T-cell (primary cell): ENCODE measurements around the gene TEX51. TPM values are rescaled to one million over a fixed set of nuclear protein-coding genes. Genes with fewer than 3 reads are reported as not detected.

ENCODE experiments used
- ATAC-seq, 4 experiments: fragments of 200-7000 bp in 3 of 4; fragments of 150-1000 bp in 1 of 4; cut with Tn5 transposase; replicated peaks in 1 of 4; 1 replicate in 3 of 4; 2 replicates in 1 of 4; pipeline ENCODE4 v1.10.0; 2021; ENCODE audit warnings: moderate library complexity in 3 of 4, mild to moderate bottlenecking in 2 of 4, moderate number of reproducible peaks in 1 of 4
- CTCF ChIA-PET, 2 donors: fragments of 300-600 bp; sonication (Branson Sonifier 250); formaldehyde crosslinking; loops; one replicate each; lab custom pipeline; 2022; ENCODE audit warnings: antibody characterized with exemption in 2 of 2; lab: Charles Lee
- POLR2A ChIA-PET, 2 donors: fragments of 300-600 bp; sonication (Branson Sonifier 250); formaldehyde crosslinking; loops; one replicate each; lab custom pipeline; 2022; ENCODE audit warnings: antibody characterized with exemption in 2 of 2; lab: Charles Lee
- DNase-seq, 35 experiments: peaks; one replicate each; pipeline versions ENCODE4 v3.0.0 to v3.0.0-alpha.2; 2013 to 2023
- H3K27ac ChIP-seq: one replicate; pipeline ENCODE4 v1.5.1; 2013; ENCODE audit warnings: low read length
- H3K27me3 ChIP-seq, 2 experiments: replicated peaks in 1 of 2; 1 replicate in 1 of 2; 2 replicates in 1 of 2; pipeline versions ENCODE4 v1.6.1 to v1.7.0; 2013; ENCODE audit warnings: low read length in 1 of 2, mixed read lengths in 1 of 2; ENCODE audit not compliant: control insufficient read depth in 2 of 2, insufficient read depth in 2 of 2; ENCODE audit errors: extremely low read depth in 1 of 2
- H3K36me3 ChIP-seq, 2 donors: 1 replicate in 1 of 2; 2 replicates in 1 of 2; pipeline versions ENCODE4 v1.6.1 to v1.7.0; 2013; ENCODE audit warnings: low read length in 1 of 2; ENCODE audit not compliant: control insufficient read depth in 2 of 2, insufficient read depth in 1 of 2; ENCODE audit errors: extremely low read depth in 1 of 2
- H3K4me1 ChIP-seq, 2 experiments: 1 replicate in 1 of 2; 2 replicates in 1 of 2; pipeline versions ENCODE4 v1.6.1 to v1.7.0; 2013; ENCODE audit warnings: low read length in 2 of 2, mixed read lengths in 1 of 2; ENCODE audit not compliant: insufficient read depth in 2 of 2, control insufficient read depth in 1 of 2; ENCODE audit errors: extremely low read depth in 1 of 2
- H3K4me3 ChIP-seq, 2 donors: 1 replicate in 1 of 2; 2 replicates in 1 of 2; pipeline versions ENCODE4 v1.5.1 to v1.7.0; 2013; ENCODE audit warnings: mild to moderate bottlenecking in 2 of 2, low read length in 1 of 2, moderate library complexity in 1 of 2; ENCODE audit not compliant: control insufficient read depth in 1 of 2; ENCODE audit errors: extremely low read depth in 1 of 2
- H3K9me3 ChIP-seq: 2 replicates; pipeline ENCODE4 v1.7.0; 2013
- H3K27ac Mint-ChIP-seq, 2 donors: one replicate each; pipeline ENCODE4 v1.8.0; 2020 to 2021; ENCODE audit warnings: mild to moderate bottlenecking in 2 of 2, mixed read lengths in 2 of 2
- H3K27me3 Mint-ChIP-seq, 2 donors: one replicate each; pipeline ENCODE4 v1.8.0; 2021 to 2022; ENCODE audit warnings: mixed read lengths in 2 of 2
- H3K36me3 Mint-ChIP-seq: one replicate; pipeline ENCODE4 v1.8.0; 2021; ENCODE audit warnings: mixed read lengths
- H3K4me1 Mint-ChIP-seq, 3 donors: one replicate each; pipeline ENCODE4 v1.8.0; 2020 to 2022; ENCODE audit warnings: mixed read lengths in 3 of 3, mild to moderate bottlenecking in 1 of 3
- H3K4me3 Mint-ChIP-seq, 3 donors: one replicate each; pipeline ENCODE4 v1.8.0; 2020 to 2022; ENCODE audit warnings: mild to moderate bottlenecking in 3 of 3, mixed read lengths in 3 of 3, moderate library complexity in 3 of 3
- H3K9me3 Mint-ChIP-seq, 3 donors: one replicate each; pipeline ENCODE4 v1.8.0; 2020 to 2022; ENCODE audit warnings: mixed read lengths in 3 of 3
- WGBS: methylation state at CpG from one replicate; pipeline ENCODE4 v1.1.5; 2013; ENCODE audit warnings: missing lambda C conversion rate; ENCODE audit not compliant: insufficient coverage; 5-methylcytosine and 5-hydroxymethylcytosine counted together
- total RNA-seq, 35 experiments: library from RNA in 6 of 35; stranded (reverse) in 6 of 35; fragments of 120-200 nt in 1 of 35; gene quantifications; one replicate each; pipeline versions ENCODE4 v1.2.1 to v1.2.4 and lab custom pipeline; 2013 to 2026

TEX51 gene
- total RNA-seq, 5 donors from 2014 or later (not counting 1 experiment from before 2014, with no cell fraction given), result not detected

- H3K27ac ChIP-seq, result no peak overlapping the region
- ATAC-seq (no peak), DNase-seq (no peak)
- no peak overlapping the region for H3K4me3 Mint-ChIP-seq
- H3K9me3 Mint-ChIP-seq, result no peaks in the 10 kb centered on the region
- CTCF ChIA-PET, result no interaction called here
- no peaks in the 10 kb centered on the region for H3K4me1 ChIP-seq
- no peak overlapping the region for H3K27ac Mint-ChIP-seq
- H3K4me3 ChIP-seq, result no peak overlapping the region
- no peaks in the 10 kb centered on the region for H3K36me3 Mint-ChIP-seq
- H3K4me1 Mint-ChIP-seq, result no peaks in the 10 kb centered on the region
- H3K27me3 ChIP-seq, result peaks cover 0 to 9% of the 10 kb centered on the region in 2 experiments
- H3K9me3 ChIP-seq, result no peaks in the 10 kb centered on the region
- H3K36me3 ChIP-seq, result no peaks in the 10 kb centered on the region
- H3K27me3 Mint-ChIP-seq, result peaks cover 7 to 10% of the 10 kb centered on the region in 2 donors
- POLR2A ChIA-PET, result no interaction called here
These were observed 5.1 kb upstream of the TEX51 start for GRCh38 chr2:126893606-126894005.

- Histone ChIP-seq H3K36me3 (no peaks in the 10 kb centered on the region), H3K27me3 (peaks cover 0 to 8% of the 10 kb centered on the region in 2 experiments), H3K9me3 (no peaks in the 10 kb centered on the region), H3K27ac (no peak overlapping the region), H3K4me3 (no peak overlapping the region), H3K4me1 (no peaks in the 10 kb centered on the region)
- Mint-ChIP-seq H3K36me3 (no peaks in the 10 kb centered on the region), H3K27ac (no peak overlapping the region), H3K4me3 (no peak overlapping the region), H3K9me3 (no peaks in the 10 kb centered on the region), H3K27me3 (peaks cover 6 to 7% of the 10 kb centered on the region in 2 donors), H3K4me1 (no peaks in the 10 kb centered on the region)
- CTCF ChIA-PET, result no interaction called here
- WGBS, result no CpG with 5 or more reads among the region's 1 CpG
- ATAC-seq, result no peak
- POLR2A ChIA-PET, result no interaction called here
- no peak for DNase-seq
These were observed 4.6 kb upstream of the TEX51 start for GRCh38 chr2:126894082-126894481.

GRCh38 chr2:126894585-126895182 lies 4.0 kb upstream of the TEX51 start:
- Mint-ChIP-seq H3K4me3 (no peak overlapping the region), H3K9me3 (no peaks in the 10 kb centered on the region), H3K36me3 (no peaks in the 10 kb centered on the region), H3K4me1 (no peaks in the 10 kb centered on the region), H3K27me3 (peaks cover 2 to 4% of the 10 kb centered on the region in 2 donors), H3K27ac (no peak overlapping the region)
- Histone ChIP-seq H3K9me3 (no peaks in the 10 kb centered on the region), H3K4me1 (no peaks in the 10 kb centered on the region), H3K27ac (no peak overlapping the region), H3K27me3 (peaks cover 0 to 10% of the 10 kb centered on the region in 2 experiments), H3K36me3 (no peaks in the 10 kb centered on the region), H3K4me3 (no peak overlapping the region)
- WGBS, result 76% methylated on average over 8 of the region's 9 CpGs
- POLR2A ChIA-PET, result no interaction called here
- ATAC-seq (no peak), DNase-seq (no peak)
- CTCF ChIA-PET, result no interaction called here

DNA sequence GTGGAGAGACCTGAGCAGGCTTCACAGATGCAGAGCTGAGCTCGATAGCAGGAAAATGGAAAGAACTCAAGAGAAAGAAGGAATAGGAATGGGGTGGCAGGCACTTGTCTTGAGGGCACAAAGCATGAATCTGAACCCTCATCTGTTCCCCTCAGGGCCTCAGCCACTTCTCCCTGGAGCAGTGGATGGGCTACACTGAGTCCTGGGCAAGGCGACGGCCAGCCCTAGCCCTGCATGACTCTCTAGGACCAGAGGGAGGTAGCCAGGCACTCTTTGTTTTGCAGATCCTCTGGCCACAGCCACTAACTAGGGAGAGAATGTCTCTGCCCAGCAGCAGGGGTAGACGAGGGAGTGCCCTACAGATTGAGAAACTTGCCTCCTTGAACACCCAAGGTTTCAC lies 3.4 kb upstream of the TEX51 start:
- Histone ChIP-seq H3K4me1 (no peaks in the 10 kb centered on the region), H3K4me3 (no peak overlapping the region), H3K27me3 (peaks cover 0 to 9% of the 10 kb centered on the region in 2 experiments), H3K27ac (no peak overlapping the region), H3K9me3 (no peaks in the 10 kb centered on the region), H3K36me3 (no peaks in the 10 kb centered on the region)
- H3K4me3 Mint-ChIP-seq, result no peak overlapping the region
- POLR2A ChIA-PET, result no interaction called here
- no peaks in the 10 kb centered on the region for H3K36me3 Mint-ChIP-seq
- H3K27ac Mint-ChIP-seq, result no peak overlapping the region
- ATAC-seq (no peak), DNase-seq (no peak)
- H3K4me1 Mint-ChIP-seq, result no peaks in the 10 kb centered on the region
- no peaks in the 10 kb centered on the region for H3K9me3 Mint-ChIP-seq
- CTCF ChIA-PET, result no interaction called here
- peaks cover 2 to 10% of the 10 kb centered on the region in 2 donors for H3K27me3 Mint-ChIP-seq
- WGBS, result 55% methylated on average over 4 of the region's 4 CpGs

DNA sequence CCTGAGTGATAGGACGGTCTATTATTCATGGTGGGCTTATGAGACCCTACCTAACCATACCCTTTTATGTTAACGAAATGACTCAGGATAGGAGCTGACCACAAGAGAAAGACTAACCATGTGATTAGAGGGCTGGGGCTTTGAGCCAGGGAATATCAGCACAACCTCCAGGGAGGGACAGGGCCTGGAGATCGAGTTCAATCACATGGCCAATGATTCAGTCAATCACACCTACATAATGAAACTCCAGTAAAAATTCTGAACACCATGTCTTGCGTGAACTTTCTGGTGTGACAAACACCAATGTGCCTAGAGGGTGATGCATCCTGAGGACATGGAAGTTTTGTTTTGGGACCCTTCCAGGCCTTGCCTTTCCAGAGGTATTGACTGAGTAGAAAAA lies 2.2 kb upstream of the TEX51 start:
- H3K27me3 Mint-ChIP-seq, result peaks cover 2 to 17% of the 10 kb centered on the region in 2 donors
- H3K4me3 ChIP-seq, result no peak overlapping the region
- H3K27ac ChIP-seq, result no peak overlapping the region
- H3K27ac Mint-ChIP-seq, result no peak overlapping the region
- H3K27me3 ChIP-seq, result peaks cover 0 to 17% of the 10 kb centered on the region in 2 experiments
- H3K36me3 ChIP-seq, result no peaks in the 10 kb centered on the region
- H3K9me3 Mint-ChIP-seq, result no peaks in the 10 kb centered on the region
- ATAC-seq (no peak), DNase-seq (no peak)
- no peaks in the 10 kb centered on the region for H3K9me3 ChIP-seq
- no peaks in the 10 kb centered on the region for H3K4me1 ChIP-seq
- CTCF ChIA-PET, result no interaction called here
- POLR2A ChIA-PET, result no interaction called here
- no CpG with 5 or more reads among the region's 4 CpGs for WGBS
- no peaks in the 10 kb centered on the region for H3K36me3 Mint-ChIP-seq
- no peak overlapping the region for H3K4me3 Mint-ChIP-seq
- no peaks in the 10 kb centered on the region for H3K4me1 Mint-ChIP-seq

DNA sequence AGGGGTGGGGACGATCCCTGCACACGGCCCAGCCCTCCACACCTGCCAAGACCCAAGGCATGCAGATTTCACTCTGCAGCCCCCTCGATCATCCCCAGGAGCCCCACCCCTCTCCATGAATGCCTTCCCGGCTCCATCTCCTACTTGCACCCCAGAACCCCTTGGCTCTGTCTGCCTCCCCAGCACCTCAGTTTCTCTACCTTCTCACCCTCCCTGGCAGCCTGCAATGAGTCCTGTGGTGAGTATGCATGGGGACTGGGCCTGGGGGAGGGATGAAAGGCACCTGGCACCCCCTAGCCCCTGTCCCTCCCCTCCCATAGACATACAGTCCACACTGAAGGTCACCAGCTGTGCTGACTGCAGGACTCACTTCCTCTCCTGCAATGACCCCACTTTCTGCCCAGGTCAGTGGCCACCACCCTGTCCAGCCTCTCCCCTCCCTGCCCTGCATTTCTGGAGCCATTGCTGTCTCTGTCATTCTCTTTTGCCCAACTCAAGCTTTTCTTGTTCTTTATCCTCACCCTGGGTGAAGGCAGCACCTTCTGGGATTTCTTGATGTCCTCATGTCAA lies 1.0 kb downstream of the TEX51 start:
- no CpG with 5 or more reads among the region's 4 CpGs for WGBS
- no peaks in the 10 kb centered on the region for H3K9me3 ChIP-seq
- Mint-ChIP-seq H3K27ac (no peak overlapping the region), H3K4me3 (no peak overlapping the region), H3K36me3 (no peaks in the 10 kb centered on the region), H3K9me3 (peaks cover 4 to 5% (median 4%) of the 10 kb centered on the region in 3 donors), H3K27me3 (peaks cover 11 to 26% of the 10 kb centered on the region in 2 donors), H3K4me1 (no peaks in the 10 kb centered on the region)
- H3K27me3 ChIP-seq, result peaks cover 0 to 33% of the 10 kb centered on the region in 2 experiments
- H3K36me3 ChIP-seq, result no peaks in the 10 kb centered on the region
- H3K27ac ChIP-seq, result no peak overlapping the region
- CTCF ChIA-PET, result no interaction called here
- POLR2A ChIA-PET, result no interaction called here
- no peak overlapping the region for H3K4me3 ChIP-seq
- no peaks in the 10 kb centered on the region for H3K4me1 ChIP-seq
- DNase-seq (no peak), ATAC-seq (no peak)
